ENCODE results near the gene COX7A1.

Gene COX7A1

GRCh38 chr19:36115453-36116343 lies 36.5 kb downstream of the COX7A1 start, which contains the start of gene TBCB:
Gene TBCB (plus strand): TSS chr19:36115468. CDS start chr19:36115561, 93 bp downstream.
- Histone ChIP-seq H3K4me1 (ENCODE audit: control insufficient read depth, insufficient read depth, low read length) (peaks cover 10% of the 10 kb centered on the region), H3K27me3 (ENCODE audit: control insufficient read depth, insufficient read depth, low read length) (no peaks in the 10 kb centered on the region), H3K27ac (ENCODE audit: low read depth, low read length) (peak within 1 kb of the TSS; percentile 88), H3K9ac (ENCODE audit: low read length) (peak within 1 kb of the TSS; percentile 66), H3K4me3 (ENCODE audit: low read length) (peak within 1 kb of the TSS; percentile 96), H3K36me3 (ENCODE audit: control insufficient read depth, insufficient read depth, low read length) (peaks cover 5% of the 10 kb centered on the region)

- H3K9ac ChIP-seq (ENCODE audit: low read length) = peak within 1 kb of the TSS; percentile 66
- H3K27ac ChIP-seq (ENCODE audit: low read depth, low read length) = peak within 1 kb of the TSS; percentile 88
- H3K36me3 ChIP-seq (ENCODE audit: control insufficient read depth, insufficient read depth, low read length) = peaks cover 5% of the 10 kb centered on the region
- peaks cover 10% of the 10 kb centered on the region for H3K4me1 ChIP-seq (ENCODE audit: control insufficient read depth, insufficient read depth, low read length)
- peak within 1 kb of the TSS; percentile 96 for H3K4me3 ChIP-seq (ENCODE audit: low read length)
- H3K27me3 ChIP-seq (ENCODE audit: control insufficient read depth, insufficient read depth, low read length) = no peaks in the 10 kb centered on the region
These were observed 37.4 kb downstream of the COX7A1 start, which contains the start of gene POLR2I for GRCh38 chr19:36114721-36115452. Gene POLR2I (minus strand): TSS chr19:36114875. CDS start chr19:36114856, 19 bp downstream.

DNA sequence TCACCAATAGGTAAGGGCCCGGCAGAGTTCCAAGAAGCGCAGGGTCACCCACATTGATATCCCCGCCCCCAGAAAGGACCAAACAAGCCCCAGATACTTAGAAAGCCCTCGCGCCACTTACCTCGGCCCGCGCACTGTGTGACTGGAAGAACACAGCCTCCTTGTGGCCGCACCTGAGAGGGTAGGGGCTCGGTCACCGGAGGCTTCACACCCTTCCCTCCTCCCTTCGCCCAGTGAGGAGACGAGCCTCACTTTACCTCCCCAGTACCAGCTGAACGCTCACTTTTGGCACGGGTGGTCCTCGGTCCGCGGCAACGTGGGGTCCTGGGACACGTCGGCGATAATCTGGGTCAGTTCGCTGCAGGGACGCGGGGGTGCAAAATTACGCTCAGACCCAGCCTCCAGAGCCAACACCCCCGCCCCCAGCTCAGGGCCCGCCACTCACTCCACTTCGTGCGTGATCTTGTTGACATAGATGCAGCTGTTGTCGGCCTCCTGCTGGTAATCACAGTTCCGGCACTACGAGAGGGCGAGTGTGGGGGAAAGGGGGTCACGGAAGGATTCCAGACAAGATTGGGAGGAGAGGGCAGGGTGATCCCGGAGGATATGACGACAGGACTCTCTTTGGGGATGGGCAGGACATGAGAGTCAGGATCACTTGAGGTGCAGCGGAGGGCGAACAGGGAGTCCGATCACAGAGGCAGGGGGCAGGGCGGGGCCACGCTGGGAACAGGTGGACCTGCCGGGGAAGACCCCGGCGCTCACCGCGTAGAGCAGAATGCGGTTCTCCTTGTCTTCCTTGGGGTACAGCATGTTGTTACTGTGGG lies 38.1 kb downstream of the COX7A1 start:
- peaks cover 3% of the 10 kb centered on the region for H3K36me3 ChIP-seq (ENCODE audit: control insufficient read depth, insufficient read depth, low read length)

GRCh38 chr19:36113425-36113824 lies 38.8 kb downstream of the COX7A1 start:
- Histone ChIP-seq H3K4me1 (ENCODE audit: control insufficient read depth, insufficient read depth, low read length) (peaks cover 10% of the 10 kb centered on the region), H3K9ac (ENCODE audit: low read length) (no peak overlapping the region), H3K27me3 (ENCODE audit: control insufficient read depth, insufficient read depth, low read length) (no peaks in the 10 kb centered on the region), H3K27ac (ENCODE audit: low read depth, low read length) (no peak overlapping the region), H3K4me3 (ENCODE audit: low read length) (peak overlapping the region; percentile 96), H3K36me3 (ENCODE audit: control insufficient read depth, insufficient read depth, low read length) (peaks cover 3% of the 10 kb centered on the region)

More for the DNA sequence above, 38.1 kb downstream of the COX7A1 start:
- H3K9ac ChIP-seq (ENCODE audit: low read length) = peak overlapping the region; percentile 64
- no peaks in the 10 kb centered on the region for H3K27me3 ChIP-seq (ENCODE audit: control insufficient read depth, insufficient read depth, low read length)
- H3K4me1 ChIP-seq (ENCODE audit: control insufficient read depth, insufficient read depth, low read length) = peaks cover 10% of the 10 kb centered on the region
- peak overlapping the region; percentile 96 for H3K4me3 ChIP-seq (ENCODE audit: low read length)
- H3K27ac ChIP-seq (ENCODE audit: low read depth, low read length) = peak overlapping the region; percentile 88

DNA sequence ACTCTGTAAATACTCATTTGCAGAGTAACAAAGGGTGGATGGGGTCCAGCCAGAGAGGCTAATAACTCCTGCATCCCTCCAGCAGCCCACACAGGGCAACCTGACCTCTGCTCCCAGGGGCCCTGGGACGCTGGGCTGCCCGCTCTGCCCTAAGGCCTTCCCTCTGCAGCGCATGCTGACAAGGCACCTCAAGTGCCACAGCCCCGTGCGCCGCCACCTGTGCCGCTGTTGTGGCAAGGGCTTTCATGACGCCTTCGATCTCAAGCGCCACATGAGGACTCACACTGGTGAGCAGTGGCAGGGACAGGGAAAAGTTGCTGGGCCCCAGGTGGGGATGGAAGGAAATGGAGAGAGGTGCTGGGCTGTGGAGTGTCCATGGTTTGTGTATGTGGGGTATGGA lies 39.6 kb downstream of the COX7A1 start:
- H3K4me1 ChIP-seq (ENCODE audit: control insufficient read depth, insufficient read depth, low read length) = peaks cover 10% of the 10 kb centered on the region
- H3K27me3 ChIP-seq (ENCODE audit: control insufficient read depth, insufficient read depth, low read length) = no peaks in the 10 kb centered on the region
- peaks cover 3% of the 10 kb centered on the region for H3K36me3 ChIP-seq (ENCODE audit: control insufficient read depth, insufficient read depth, low read length)
- H3K9ac ChIP-seq (ENCODE audit: low read length) = no peak overlapping the region
- no peak overlapping the region for H3K4me3 ChIP-seq (ENCODE audit: low read length)
- H3K27ac ChIP-seq (ENCODE audit: low read depth, low read length) = no peak overlapping the region

DNA sequence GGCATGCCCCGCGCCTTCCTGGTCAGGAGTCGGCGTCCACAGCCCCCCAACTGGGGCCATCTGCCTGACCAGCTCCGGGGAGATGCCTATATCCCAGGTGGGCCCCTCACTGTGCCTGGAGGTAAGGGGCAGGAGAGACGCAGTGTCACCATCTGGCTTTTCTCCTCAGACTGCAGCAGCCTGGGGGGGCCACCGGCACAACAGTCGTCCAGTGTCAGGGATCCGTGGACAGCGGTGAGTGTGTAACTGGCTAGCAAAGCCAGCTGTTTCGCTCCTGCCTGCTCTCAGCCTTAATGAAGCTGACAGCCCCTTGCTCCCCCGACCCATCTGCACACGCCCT lies 41.1 kb downstream of the COX7A1 start:
- H3K27ac ChIP-seq (ENCODE audit: low read depth, low read length) = no peak overlapping the region
- no peaks in the 10 kb centered on the region for H3K27me3 ChIP-seq (ENCODE audit: control insufficient read depth, insufficient read depth, low read length)
- H3K4me3 ChIP-seq (ENCODE audit: low read length) = no peak overlapping the region
- no peak overlapping the region for H3K9ac ChIP-seq (ENCODE audit: low read length)
- H3K4me1 ChIP-seq (ENCODE audit: control insufficient read depth, insufficient read depth, low read length) = peaks cover 6% of the 10 kb centered on the region
- peaks cover 3% of the 10 kb centered on the region for H3K36me3 ChIP-seq (ENCODE audit: control insufficient read depth, insufficient read depth, low read length)

DNA sequence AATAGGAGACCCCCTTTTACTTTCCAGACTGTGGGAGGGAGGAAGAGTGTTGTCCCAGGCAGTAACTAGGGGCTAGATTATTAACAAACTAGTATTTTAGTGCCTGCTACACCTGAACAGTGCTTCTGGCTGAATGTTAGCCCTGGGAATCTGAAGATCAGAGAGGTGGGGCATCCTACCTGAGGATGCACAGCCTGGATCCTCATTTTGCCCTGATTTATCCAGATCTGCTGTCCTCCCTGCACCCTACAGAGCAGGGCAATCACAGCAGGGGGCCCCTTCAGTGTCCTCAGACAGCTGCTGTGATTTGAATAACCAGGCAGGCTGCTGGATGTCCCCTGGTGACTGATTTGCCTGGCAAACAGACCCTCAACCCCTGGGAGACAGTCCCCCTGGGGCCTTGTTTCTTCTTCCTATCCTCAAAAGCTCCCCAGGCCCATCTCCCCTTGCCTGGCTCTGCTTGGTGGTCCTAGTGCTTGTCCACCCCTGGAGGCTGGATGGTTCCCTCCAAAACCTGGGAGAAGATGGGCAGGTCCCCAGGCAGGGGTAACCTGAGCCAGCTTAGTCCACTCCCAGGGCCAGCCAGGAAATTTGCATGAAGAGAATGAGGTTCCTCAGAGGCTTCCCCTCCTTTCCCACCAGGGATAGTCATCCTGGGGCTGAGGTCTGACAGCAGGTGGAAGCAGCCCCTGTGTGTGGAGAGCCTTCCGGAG lies 41.6 kb downstream of the COX7A1 start, which contains the start of gene OVOL3:
Gene OVOL3, plus strand, starts transcription at position 657 of the 713 bp plus-strand sequence. CDS start 60 bp downstream, outside the sequence.
- no peaks in the 10 kb centered on the region for H3K27me3 ChIP-seq (ENCODE audit: control insufficient read depth, insufficient read depth, low read length)
- no peak within 1 kb of the TSS for H3K27ac ChIP-seq (ENCODE audit: low read depth, low read length)
- no peak within 1 kb of the TSS for H3K9ac ChIP-seq (ENCODE audit: low read length)
- peaks cover 3% of the 10 kb centered on the region for H3K36me3 ChIP-seq (ENCODE audit: control insufficient read depth, insufficient read depth, low read length)
- peaks cover 2% of the 10 kb centered on the region for H3K4me1 ChIP-seq (ENCODE audit: control insufficient read depth, insufficient read depth, low read length)
- H3K4me3 ChIP-seq (ENCODE audit: low read length) = no peak within 1 kb of the TSS

- no peak overlapping the region for H3K4me3 ChIP-seq (ENCODE audit: low read length)
- H3K27ac ChIP-seq (ENCODE audit: low read depth, low read length) = no peak overlapping the region
- no peak overlapping the region for H3K9ac ChIP-seq (ENCODE audit: low read length)
- peaks cover 3% of the 10 kb centered on the region for H3K36me3 ChIP-seq (ENCODE audit: control insufficient read depth, insufficient read depth, low read length)
- no peaks in the 10 kb centered on the region for H3K27me3 ChIP-seq (ENCODE audit: control insufficient read depth, insufficient read depth, low read length)
- peaks cover 1% of the 10 kb centered on the region for H3K4me1 ChIP-seq (ENCODE audit: control insufficient read depth, insufficient read depth, low read length)
These were observed 43.6 kb downstream of the COX7A1 start for GRCh38 chr19:36108684-36109083.

DNA sequence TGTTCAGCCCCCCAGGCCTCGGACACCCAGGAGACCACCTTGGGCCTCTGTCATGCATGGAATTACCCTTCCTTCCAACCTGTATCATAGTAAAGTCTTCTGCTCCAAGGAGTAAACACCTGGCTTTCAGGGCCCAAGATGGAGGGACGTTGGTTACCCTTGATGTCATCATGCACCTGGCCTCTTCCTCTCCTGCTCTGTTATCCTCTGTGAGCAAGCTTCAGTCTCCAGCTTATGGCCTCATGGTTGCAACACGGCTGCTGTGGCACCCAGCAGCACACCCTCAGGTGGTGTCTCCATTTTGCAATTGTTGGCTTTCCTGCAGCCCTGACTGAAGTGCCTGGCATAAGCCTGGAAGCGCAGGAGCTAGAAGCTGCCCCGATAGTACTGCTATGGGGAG lies 45.3 kb downstream of the COX7A1 start:
- Histone ChIP-seq H3K27me3 (ENCODE audit: control insufficient read depth, insufficient read depth, low read length) (no peaks in the 10 kb centered on the region), H3K9ac (ENCODE audit: low read length) (no peak overlapping the region), H3K36me3 (ENCODE audit: control insufficient read depth, insufficient read depth, low read length) (no peaks in the 10 kb centered on the region), H3K4me3 (ENCODE audit: low read length) (no peak overlapping the region), H3K27ac (ENCODE audit: low read depth, low read length) (no peak overlapping the region), H3K4me1 (ENCODE audit: control insufficient read depth, insufficient read depth, low read length) (no peaks in the 10 kb centered on the region)

DNA sequence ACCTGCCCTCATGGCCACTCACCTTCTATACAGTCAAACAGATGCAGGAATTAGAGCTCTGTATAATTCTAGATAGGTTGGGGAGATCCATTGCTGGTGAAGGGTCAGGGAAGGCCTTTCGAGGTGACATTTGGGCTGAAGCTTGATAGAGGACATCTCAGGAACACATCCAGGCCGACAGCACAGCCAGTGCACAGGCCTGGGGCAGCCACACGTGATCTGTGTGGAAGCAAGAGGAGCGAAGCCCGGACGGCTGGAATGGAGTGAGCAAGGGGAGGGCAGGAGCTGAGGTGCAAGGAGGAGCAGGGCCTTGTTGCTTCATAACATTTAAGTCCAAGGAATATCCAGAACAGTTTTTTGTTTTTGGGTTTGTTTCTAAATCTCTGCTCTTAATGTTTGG lies 45.8 kb downstream of the COX7A1 start:
- no peaks in the 10 kb centered on the region for H3K36me3 ChIP-seq (ENCODE audit: control insufficient read depth, insufficient read depth, low read length)
- no peak overlapping the region for H3K27ac ChIP-seq (ENCODE audit: low read depth, low read length)
- no peaks in the 10 kb centered on the region for H3K4me1 ChIP-seq (ENCODE audit: control insufficient read depth, insufficient read depth, low read length)
- H3K9ac ChIP-seq (ENCODE audit: low read length) = no peak overlapping the region
- no peaks in the 10 kb centered on the region for H3K27me3 ChIP-seq (ENCODE audit: control insufficient read depth, insufficient read depth, low read length)
- H3K4me3 ChIP-seq (ENCODE audit: low read length) = no peak overlapping the region

DNA sequence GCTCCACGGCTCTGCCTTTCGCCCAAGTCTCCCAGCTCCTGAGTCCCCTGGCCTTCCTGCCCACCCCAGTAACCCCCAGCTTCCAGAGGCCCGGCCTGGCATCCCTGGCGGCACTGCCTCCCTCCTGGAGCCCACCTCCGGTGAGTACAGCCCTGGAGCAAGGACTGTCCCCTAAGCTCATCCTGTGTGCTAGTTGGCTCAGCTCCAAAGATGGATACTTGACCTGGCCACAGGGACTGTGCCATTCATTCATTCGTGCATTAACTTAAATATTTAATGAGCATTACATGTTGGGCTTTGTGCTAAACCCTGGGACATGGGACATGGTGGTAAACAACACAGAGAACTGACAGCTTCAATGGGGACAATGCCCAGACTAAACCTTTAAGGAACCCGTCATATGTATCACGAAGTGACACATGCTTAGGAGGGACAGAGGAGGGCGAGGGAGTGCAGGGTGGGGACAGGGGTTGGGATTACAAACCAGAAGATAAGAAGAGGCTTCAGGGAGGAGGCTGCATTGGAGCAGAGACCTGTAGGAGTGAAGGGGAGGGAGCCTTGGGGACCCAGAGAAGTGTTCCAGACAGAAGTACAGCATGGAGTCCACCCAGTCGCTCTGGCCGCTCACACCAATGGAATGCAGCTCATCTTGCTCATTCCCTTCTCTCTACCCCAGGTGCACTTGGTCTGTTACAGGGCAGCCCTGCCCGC lies 48.2 kb downstream of the COX7A1 start:
- Histone ChIP-seq H3K27me3 (ENCODE audit: control insufficient read depth, insufficient read depth, low read length) (no peaks in the 10 kb centered on the region), H3K27ac (ENCODE audit: low read depth, low read length) (no peak overlapping the region), H3K36me3 (ENCODE audit: control insufficient read depth, insufficient read depth, low read length) (no peaks in the 10 kb centered on the region), H3K9ac (ENCODE audit: low read length) (no peak overlapping the region), H3K4me1 (ENCODE audit: control insufficient read depth, insufficient read depth, low read length) (no peaks in the 10 kb centered on the region), H3K4me3 (ENCODE audit: low read length) (no peak overlapping the region)

All from rectal smooth muscle tissue (tissue), 1 donor.